Mesenchymal stem cell (in vitro differentiated cells and primary cell): ENCODE measurements around the gene TRIM67.

Experiments
- DNase-seq: peaks from one replicate; pipeline ENCODE4 v3.0.0-alpha.2; 2013
- H2AFZ ChIP-seq: one replicate; pipeline ENCODE4 v1.6.1; 2013; ENCODE audit warnings: low read depth, mild to moderate bottlenecking, control low read depth, inconsistent platforms, low read length, moderate library complexity
- H2AK5ac ChIP-seq: 2 replicates; pipeline ENCODE4 v1.6.1; 2013; ENCODE audit warnings: low read length, moderate library complexity, mild to moderate bottlenecking, inconsistent platforms; ENCODE audit not compliant: severe bottlenecking
- H2BK120ac ChIP-seq: one replicate; pipeline ENCODE4 v1.6.1; 2013; ENCODE audit warnings: low read depth, mild to moderate bottlenecking, inconsistent platforms, low read length, moderate library complexity
- H2BK12ac ChIP-seq, 2 experiments: one replicate each; pipeline ENCODE4 v1.6.1; 2013; ENCODE audit warnings: inconsistent platforms in 2 of 2, low read length in 2 of 2, mild to moderate bottlenecking in 2 of 2, moderate library complexity in 2 of 2, control low read depth in 1 of 2
- H2BK15ac ChIP-seq: one replicate; pipeline ENCODE4 v1.6.1; 2013; ENCODE audit warnings: mild to moderate bottlenecking, low read depth, inconsistent platforms; ENCODE audit not compliant: poor library complexity, severe bottlenecking
- H2BK5ac ChIP-seq: 2 replicates; pipeline ENCODE4 v1.6.1; 2013; ENCODE audit warnings: low read depth, mild to moderate bottlenecking, low read length, control low read depth, inconsistent platforms; ENCODE audit not compliant: poor library complexity, severe bottlenecking
- H3K14ac ChIP-seq, 2 experiments: one replicate each; pipeline ENCODE4 v1.6.1; 2013; ENCODE audit warnings: inconsistent platforms in 2 of 2, low read length in 2 of 2, control low read depth in 1 of 2, mild to moderate bottlenecking in 1 of 2, moderate library complexity in 1 of 2
- H3K18ac ChIP-seq, 2 experiments: one replicate each; pipeline ENCODE4 v1.6.1; 2013; ENCODE audit warnings: inconsistent platforms in 2 of 2, low read length in 2 of 2, control low read depth in 1 of 2, low read depth in 1 of 2, mild to moderate bottlenecking in 1 of 2
- H3K23ac ChIP-seq, 2 experiments: one replicate each; pipeline ENCODE4 v1.6.1; 2013; ENCODE audit warnings: inconsistent platforms in 2 of 2, low read length in 2 of 2, mild to moderate bottlenecking in 2 of 2, moderate library complexity in 2 of 2, control low read depth in 1 of 2
- H3K27ac ChIP-seq: 2 replicates; pipeline ENCODE4 v1.5.1; 2013; ENCODE audit warnings: mild to moderate bottlenecking, moderate library complexity, low read length, control low read depth, inconsistent platforms; ENCODE audit not compliant: poor library complexity, severe bottlenecking
- H3K27me3 ChIP-seq, 2 experiments: 2 replicates each; pipeline versions ENCODE4 v1.6.1 to v1.7.0; 2013; ENCODE audit warnings: low read length in 2 of 2, mild to moderate bottlenecking in 2 of 2, moderate library complexity in 2 of 2, control low read depth in 1 of 2, inconsistent platforms in 1 of 2; ENCODE audit not compliant: control insufficient read depth in 1 of 2, insufficient read depth in 1 of 2
- H3K36me3 ChIP-seq, 2 experiments: 2 replicates each; pipeline versions ENCODE4 v1.6.1 to v1.7.0; 2013; ENCODE audit warnings: low read length in 2 of 2, control low read depth in 1 of 2, inconsistent platforms in 1 of 2, low read depth in 1 of 2, mild to moderate bottlenecking in 1 of 2; ENCODE audit not compliant: insufficient read depth in 2 of 2, control insufficient read depth in 1 of 2
- H3K4ac ChIP-seq, 2 experiments: one replicate each; pipeline ENCODE4 v1.6.1; 2013; ENCODE audit warnings: inconsistent platforms in 2 of 2, low read length in 2 of 2, mild to moderate bottlenecking in 2 of 2, moderate library complexity in 2 of 2, control low read depth in 1 of 2, low read depth in 1 of 2
- H3K4me1 ChIP-seq: 2 replicates; pipeline ENCODE4 v1.6.1; 2013; ENCODE audit warnings: low read depth, low read length, control low read depth; ENCODE audit not compliant: control insufficient read depth, insufficient read depth
- H3K4me2 ChIP-seq: 2 replicates; pipeline ENCODE4 v1.6.1; 2013; ENCODE audit warnings: low read length, mild to moderate bottlenecking, inconsistent platforms; ENCODE audit not compliant: poor library complexity, severe bottlenecking
- H3K4me3 ChIP-seq, 2 experiments: 2 replicates each; pipeline versions ENCODE4 v1.5.1 to v1.7.0; 2013; ENCODE audit warnings: low read length in 2 of 2, mild to moderate bottlenecking in 2 of 2, control low read depth in 1 of 2, low read depth in 1 of 2; ENCODE audit not compliant: insufficient read depth in 1 of 2
- H3K79me1 ChIP-seq: replicated peaks from 2 replicates; pipeline ENCODE4 v1.6.1; 2013; ENCODE audit warnings: mild to moderate bottlenecking, control low read depth, low read length, inconsistent platforms; ENCODE audit not compliant: poor library complexity, severe bottlenecking
- H3K9ac ChIP-seq: 2 replicates; pipeline ENCODE4 v1.7.0; 2013; ENCODE audit warnings: mild to moderate bottlenecking, low read length, moderate library complexity
- H3K9me3 ChIP-seq: 2 replicates; pipeline ENCODE4 v1.7.0; 2013; ENCODE audit warnings: mild to moderate bottlenecking, low read length; ENCODE audit not compliant: control insufficient read depth
- H4K8ac ChIP-seq: one replicate; pipeline ENCODE4 v1.6.1; 2013; ENCODE audit warnings: inconsistent platforms, mild to moderate bottlenecking, low read length, moderate library complexity
- H4K91ac ChIP-seq: one replicate; pipeline ENCODE4 v1.6.1; 2013; ENCODE audit warnings: mild to moderate bottlenecking, low read length, inconsistent platforms
- WGBS: methylation state at CpG from one replicate; pipeline ENCODE4 v1.1.7; 2013; ENCODE audit warnings: mixed read lengths; 5-methylcytosine and 5-hydroxymethylcytosine counted together

TRIM67 gene

DNA sequence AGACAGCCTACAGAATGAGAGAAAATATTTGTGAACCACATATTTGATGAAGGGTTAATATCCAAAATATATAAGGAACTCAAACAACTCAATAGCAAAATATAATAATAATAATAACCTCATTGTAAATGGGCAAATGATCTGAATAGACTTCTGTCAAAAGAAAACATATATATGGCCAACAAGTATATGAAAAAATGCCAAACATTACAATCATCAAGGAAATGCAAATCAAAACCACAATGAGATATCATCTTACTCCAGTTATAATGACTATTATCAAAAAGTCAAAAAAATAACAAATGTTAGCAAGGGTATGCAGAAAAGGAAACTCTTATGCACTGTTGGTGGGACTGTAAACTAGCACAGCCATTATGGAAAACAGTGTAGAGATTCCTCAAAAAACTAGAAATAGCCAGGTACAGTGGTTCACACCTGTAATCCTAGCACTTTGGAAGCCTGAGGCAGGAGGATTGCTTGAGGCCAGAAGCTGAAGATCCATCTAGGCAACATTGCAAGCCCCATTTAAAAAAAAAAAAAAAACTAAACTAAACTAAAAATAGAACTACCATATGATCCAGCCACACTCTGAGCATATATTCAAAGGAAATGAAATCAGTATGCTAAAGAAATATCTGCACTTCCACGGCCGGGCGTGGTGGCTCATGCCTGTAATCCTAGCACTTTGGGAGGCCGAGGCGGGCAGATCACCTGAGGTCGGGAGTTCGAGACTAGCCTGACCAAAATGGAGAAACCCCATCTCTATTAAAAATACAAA is 17.3 kb upstream of the TRIM67 start:
- Histone ChIP-seq H3K9ac (no peak overlapping the region), H3K4me2 (no peak overlapping the region), H3K27me3 (peaks cover 0 to 10% of the 10 kb centered on the region in 2 experiments), H2AK5ac (no peak overlapping the region), H2BK12ac (no peak overlapping the region), H3K14ac (no peak overlapping the region), H2BK120ac (no peak overlapping the region), H3K4me1 (peaks cover 5% of the 10 kb centered on the region), H3K4me3 (no peak overlapping the region), H3K27ac (no peak overlapping the region), H3K36me3 (no peaks in the 10 kb centered on the region), H3K18ac (no peak overlapping the region), H3K79me1 (no peaks in the 10 kb centered on the region), H3K4ac (no peak overlapping the region), H2AFZ (no peak overlapping the region), H2BK15ac (no peak overlapping the region), H3K23ac (no peak overlapping the region), H4K91ac (no peak overlapping the region), H3K9me3 (no peaks in the 10 kb centered on the region), H2BK5ac (no peak overlapping the region), H4K8ac (no peak overlapping the region)
- 93% methylated on average over 7 of the region's 7 CpGs for WGBS
- no peak for DNase-seq

DNA sequence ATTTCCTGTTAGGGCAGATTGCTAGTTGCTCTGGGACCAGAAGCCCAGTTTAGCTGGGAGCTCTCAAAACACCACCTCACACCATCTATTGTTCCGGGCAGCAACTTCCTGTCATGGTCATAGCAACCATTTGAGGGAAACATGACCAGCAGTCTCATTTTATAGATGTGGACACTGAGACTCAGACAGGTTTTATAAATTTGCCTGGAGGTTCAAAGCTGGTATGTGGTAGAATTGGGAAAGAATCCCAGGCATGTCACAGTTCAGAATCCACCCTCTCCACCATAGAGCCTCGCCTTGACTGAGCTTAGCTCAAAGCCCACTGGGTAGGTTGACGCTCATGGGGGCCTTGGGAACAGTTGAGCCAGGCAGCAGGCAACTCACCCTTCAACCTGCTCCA is 14.0 kb upstream of the TRIM67 start:
- Histone ChIP-seq H3K4me3 (no peak overlapping the region), H3K14ac (no peak overlapping the region), H3K36me3 (no peaks in the 10 kb centered on the region), H3K18ac (no peak overlapping the region), H2AK5ac (no peak overlapping the region), H2AFZ (no peak overlapping the region), H3K27ac (no peak overlapping the region), H4K91ac (no peak overlapping the region), H2BK12ac (no peak overlapping the region), H3K4ac (no peak overlapping the region), H2BK5ac (no peak overlapping the region), H4K8ac (no peak overlapping the region), H3K79me1 (no peaks in the 10 kb centered on the region), H3K27me3 (peaks cover 0 to 10% of the 10 kb centered on the region in 2 experiments), H2BK120ac (no peak overlapping the region), H3K4me1 (no peaks in the 10 kb centered on the region), H3K4me2 (no peak overlapping the region), H3K9ac (no peak overlapping the region), H3K9me3 (peaks cover 14% of the 10 kb centered on the region), H3K23ac (no peak overlapping the region), H2BK15ac (no peak overlapping the region)
- 61% methylated on average over 2 of the region's 3 CpGs for WGBS
- DNase-seq, result no peak

DNA sequence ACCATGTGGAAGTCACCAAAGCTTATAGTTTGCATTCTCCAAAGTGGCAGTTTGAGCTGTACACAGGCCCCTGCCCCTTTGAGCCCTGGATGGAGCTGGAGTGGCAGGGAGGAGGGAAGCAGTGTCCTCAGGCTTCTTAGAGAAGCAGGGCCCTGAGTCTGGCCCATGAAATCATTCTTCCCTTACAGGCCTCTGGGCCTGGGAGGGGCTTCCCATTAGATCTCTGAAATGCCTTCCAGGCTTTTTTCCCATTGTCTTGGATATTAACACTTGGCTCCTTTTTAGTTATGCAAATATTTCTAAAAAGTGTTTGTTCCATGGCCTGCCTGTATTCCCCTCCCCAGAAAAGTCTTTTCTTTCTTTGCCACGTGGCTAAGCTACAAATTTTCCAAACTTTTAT is 10.0 kb upstream of the TRIM67 start:
- WGBS, result 0% methylated on average over 1 of the region's 1 CpG
- H4K8ac ChIP-seq, result no peak overlapping the region
- H3K9me3 ChIP-seq, result peaks cover 14% of the 10 kb centered on the region

DNA sequence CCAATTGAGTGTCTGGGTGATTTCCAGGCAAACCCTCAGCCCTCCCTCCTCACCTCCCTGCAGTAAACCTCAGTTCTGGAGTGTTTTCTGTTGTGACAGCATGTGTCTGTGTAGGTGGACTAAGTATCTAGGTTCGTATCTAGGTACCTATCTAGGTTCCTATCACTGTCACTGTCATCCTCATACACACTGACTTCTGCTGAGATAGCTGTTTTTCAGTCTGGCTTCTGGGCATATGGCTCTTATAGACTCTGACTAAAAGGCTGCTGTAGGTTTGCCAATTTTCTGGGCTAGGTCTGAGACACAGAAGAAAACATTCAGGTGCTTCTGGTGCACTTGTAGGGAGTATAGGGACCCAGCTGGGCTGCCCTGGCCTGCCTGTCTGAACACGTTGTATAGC is 8.1 kb upstream of the TRIM67 start:
- Histone ChIP-seq H2BK120ac (no peak overlapping the region), H2BK5ac (no peak overlapping the region), H3K79me1 (no peaks in the 10 kb centered on the region), H2AK5ac (no peak overlapping the region), H3K9ac (no peak overlapping the region), H2BK15ac (no peak overlapping the region), H3K27me3 (peaks cover 0 to 12% of the 10 kb centered on the region in 2 experiments), H3K14ac (no peak overlapping the region), H2AFZ (no peak overlapping the region), H4K91ac (no peak overlapping the region), H3K4me1 (peaks cover 1% of the 10 kb centered on the region), H3K36me3 (no peaks in the 10 kb centered on the region), H3K4me2 (no peak overlapping the region), H3K4me3 (no peak overlapping the region), H3K9me3 (peaks cover 14% of the 10 kb centered on the region), H3K27ac (no peak overlapping the region), H3K18ac (no peak overlapping the region), H3K23ac (no peak overlapping the region), H2BK12ac (no peak overlapping the region), H3K4ac (no peak overlapping the region), H4K8ac (no peak overlapping the region)
- no peak for DNase-seq
- WGBS, result no CpG with 5 or more reads among the region's 2 CpGs

More for the DNA sequence above, 10.0 kb upstream of the TRIM67 start:
- no peak overlapping the region for H2AFZ ChIP-seq
- no peak for DNase-seq
- H3K23ac ChIP-seq, result no peak overlapping the region
- no peak overlapping the region for H2BK15ac ChIP-seq
- H2AK5ac ChIP-seq, result no peak overlapping the region
- H3K27ac ChIP-seq, result no peak overlapping the region
- no peak overlapping the region for H3K4ac ChIP-seq
- no peak overlapping the region for H2BK12ac ChIP-seq
- no peaks in the 10 kb centered on the region for H3K4me1 ChIP-seq
- H3K79me1 ChIP-seq, result no peaks in the 10 kb centered on the region
- H3K36me3 ChIP-seq, result no peaks in the 10 kb centered on the region
- H3K27me3 ChIP-seq, result peaks cover 0 to 19% of the 10 kb centered on the region in 2 experiments
- no peak overlapping the region for H2BK120ac ChIP-seq
- no peak overlapping the region for H2BK5ac ChIP-seq
- no peak overlapping the region for H3K4me2 ChIP-seq
- H3K4me3 ChIP-seq, result no peak overlapping the region
- H4K91ac ChIP-seq, result no peak overlapping the region
- H3K18ac ChIP-seq, result no peak overlapping the region
- H3K9ac ChIP-seq, result no peak overlapping the region
- no peak overlapping the region for H3K14ac ChIP-seq
